HEK293 (cell line): ENCODE measurements around the gene B3GNT9.
A peak's percentile ranks its signal among the peaks of the same experiment; 100 is the strongest.

Experiments used
- CTCF ChIA-PET: fragments of 350-600 bp; formaldehyde crosslinking; extraction: SDS; loops from one replicate; lab custom pipeline; 2021; ENCODE audit warnings: antibody characterized with exemption; lab: Yijun Ruan, JAX
- POLR2A ChIA-PET: fragments of 300-600 bp; formaldehyde crosslinking; extraction: SDS; loops from one replicate; lab custom pipeline; 2020; ENCODE audit warnings: antibody characterized with exemption, inconsistent platforms; lab: Yijun Ruan, JAX
- H3K27ac ChIP-seq: fragments of 200-500 bp; sonication (Bioruptor generic); 2 replicates; pipeline ENCODE4 v1.5.1; 2014; ENCODE audit warnings: low read depth, low read length, control low read depth, inconsistent platforms; ENCODE audit errors: extremely low read depth
- H3K36me3 ChIP-seq, 2 experiments: fragments of 200-500 bp in 1 of 2; sonication (Bioruptor generic) in 1 of 2; 1 replicate in 1 of 2; 2 replicates in 1 of 2; pipeline ENCODE4 v1.5.1; 2014 to 2017; ENCODE audit warnings: inconsistent platforms in 2 of 2, low read length in 2 of 2; ENCODE audit not compliant: control insufficient read depth in 2 of 2, insufficient read depth in 1 of 2
- H3K4me1 ChIP-seq: fragments of 200-500 bp; sonication (Bioruptor generic); 2 replicates; pipeline ENCODE4 v1.5.1; 2014; ENCODE audit warnings: mild to moderate bottlenecking, low read length, inconsistent platforms; ENCODE audit not compliant: control insufficient read depth, insufficient read depth
- H3K4me3 ChIP-seq: 2 replicates; pipeline ENCODE4 v1.5.1; 2011; ENCODE audit warnings: low read depth, mild to moderate bottlenecking, control low read depth, low read length, moderate library complexity
- H3K9me3 ChIP-seq: fragments of 200-500 bp; sonication (Bioruptor generic); 2 replicates; pipeline ENCODE4 v1.5.1; 2014; ENCODE audit warnings: low read depth, low read length, inconsistent platforms; ENCODE audit not compliant: control insufficient read depth, insufficient read depth
- GFI1B ChIP-seq: fragments of 450-650 bp; formaldehyde crosslinking; IDR thresholded peaks from 2 replicates; pipeline ENCODE4 v1.5.1; 2016; ENCODE audit warnings: missing biosample characterization, missing genetic modification characterization
- GLIS1 ChIP-seq: fragments of 450-650 bp; formaldehyde crosslinking; IDR thresholded peaks from 2 replicates; pipeline ENCODE4 v1.5.1; 2016; ENCODE audit warnings: missing biosample characterization, missing genetic modification characterization
- HIC1 ChIP-seq: fragments of 450-650 bp; formaldehyde crosslinking; IDR thresholded peaks from 2 replicates; pipeline ENCODE4 v1.5.1; 2016; ENCODE audit warnings: missing biosample characterization, missing genetic modification characterization
- IKZF3 ChIP-seq: fragments of 450-650 bp; IDR thresholded peaks from 2 replicates; pipeline ENCODE4 v1.5.0; 2018; ENCODE audit warnings: missing biosample characterization, mild to moderate bottlenecking, missing genetic modification characterization, moderate library complexity
- KLF1 ChIP-seq: fragments of 450-650 bp; formaldehyde crosslinking; IDR thresholded peaks from 2 replicates; pipeline ENCODE4 v1.5.1; 2016; ENCODE audit warnings: missing biosample characterization, missing genetic modification characterization
- KLF8 ChIP-seq: fragments of 450-650 bp; formaldehyde crosslinking; IDR thresholded peaks from 2 replicates; pipeline ENCODE4 v1.5.1; 2016; ENCODE audit warnings: missing biosample characterization, missing genetic modification characterization
- REST ChIP-seq: fragments of 450-650 bp; formaldehyde crosslinking; IDR thresholded peaks from 2 replicates; pipeline ENCODE4 v1.5.1; 2016; ENCODE audit warnings: missing biosample characterization, missing genetic modification characterization
- ZBTB26 ChIP-seq: fragments of 450-650 bp; formaldehyde crosslinking; optimal IDR thresholded peaks from 2 replicates; pipeline ENCODE3; 2016; ENCODE audit warnings: missing biosample characterization, mild to moderate bottlenecking, missing genetic modification characterization
- ZNF311 ChIP-seq: fragments of 450-650 bp; formaldehyde crosslinking; IDR thresholded peaks from 2 replicates; pipeline ENCODE4 v1.5.1; 2017; ENCODE audit warnings: missing biosample characterization, missing genetic modification characterization, borderline replicate concordance
- ZNF398 ChIP-seq: fragments of 450-650 bp; formaldehyde crosslinking; IDR thresholded peaks from 2 replicates; pipeline ENCODE4 v1.5.1; 2017; ENCODE audit warnings: missing biosample characterization, missing genetic modification characterization
- ZNF704 ChIP-seq: fragments of 450-650 bp; formaldehyde crosslinking; IDR thresholded peaks from 2 replicates; pipeline ENCODE4 v1.5.1; 2016; ENCODE audit warnings: missing biosample characterization, missing genetic modification characterization

The B3GNT9 gene

GRCh38 chr16:67196881-67197280 is 46.1 kb upstream of the B3GNT9 start:
- peaks cover 7 to 80% of the 10 kb centered on the region in 2 experiments; a peak in 2 of 3 replicates for H3K36me3 ChIP-seq
- POLR2A ChIA-PET, result interaction anchor here (0.9 to 1.8 kb wide), 4 partner anchors 12 to 49 kb away, joined by 3 to 11 read pairs (median 3); partner anchors contain the start of gene TMEM208
- H3K4me3 ChIP-seq, result no peak overlapping the region
- H3K9me3 ChIP-seq, result no peaks in the 10 kb centered on the region
- no peak overlapping the region for H3K27ac ChIP-seq
- TF ChIP-seq GFI1B (tag by site-specific recombination) (no peak), ZBTB26 (no peak), REST (tag by site-specific recombination) (no peak), KLF8 (no peak), ZNF398 (tag by site-specific recombination) (no peak), IKZF3 (tag by site-specific recombination) (no peak), ZNF704 (no peak)
- CTCF ChIA-PET, result interaction anchor here (1.2 to 2.2 kb wide), 4 partner anchors 11 to 30 kb away, joined by 4 to 10 read pairs (median 6); partner anchors contain the start of genes MATCAP1 and TMEM208
- peaks cover 7% of the 10 kb centered on the region for H3K4me1 ChIP-seq

- Histone ChIP-seq H3K27ac (no peak overlapping the region), H3K9me3 (no peaks in the 10 kb centered on the region), H3K4me3 (no peak overlapping the region), H3K36me3 (peaks cover 7 to 72% of the 10 kb centered on the region in 2 experiments; a peak in 2 of 3 replicates), H3K4me1 (peaks cover 7% of the 10 kb centered on the region)
- POLR2A ChIA-PET, result interaction anchor here (0.9 kb wide), 1 partner anchor 13 kb away, joined by 3 read pairs; no protein-coding TSS in a partner anchor
- TF ChIP-seq HIC1 (tag by site-specific recombination) (no peak), GLIS1 (peak; percentile 45; the same call in 1 of the 2 replicates)
- CTCF ChIA-PET, result interaction anchor here (1.5 kb wide), 1 partner anchor 31 kb away, joined by 4 read pairs; the partner anchor contains the start of gene TMEM208
Observed at GRCh38 chr16:67195676-67196075, 44.9 kb upstream of the B3GNT9 start.

- Histone ChIP-seq H3K36me3 (peaks cover 7 to 63% of the 10 kb centered on the region in 2 experiments; a peak in 2 of 3 replicates), H3K4me3 (no peak overlapping the region), H3K27ac (no peak overlapping the region), H3K9me3 (no peaks in the 10 kb centered on the region), H3K4me1 (peaks cover 7% of the 10 kb centered on the region)
- CTCF ChIA-PET, result interaction anchor here (0.7 kb wide), 1 partner anchor 176 kb away, joined by 3 read pairs; no protein-coding TSS in a partner anchor
- no peak for TF ChIP-seq ZNF311 (tag by site-specific recombination)
- TF ChIP-seq KLF1 (tag by site-specific recombination), result peak; percentile 50; the same call in 1 of the 2 replicates
- POLR2A ChIA-PET, result interaction anchor here (1.3 to 1.4 kb wide), 2 partner anchors 10 to 14 kb away, joined by 3 to 4 read pairs; no protein-coding TSS in a partner anchor
Observed at GRCh38 chr16:67194260-67194659, 43.5 kb upstream of the B3GNT9 start.
